ENCODE measurements around the gene HBEGF. TPM values are rescaled to one million over a fixed set of nuclear protein-coding genes. Genes with fewer than 3 reads are reported as not detected.

The HBEGF gene
- total RNA-seq, 1 experiment from 2014 or later, result 12.3 TPM

DNA sequence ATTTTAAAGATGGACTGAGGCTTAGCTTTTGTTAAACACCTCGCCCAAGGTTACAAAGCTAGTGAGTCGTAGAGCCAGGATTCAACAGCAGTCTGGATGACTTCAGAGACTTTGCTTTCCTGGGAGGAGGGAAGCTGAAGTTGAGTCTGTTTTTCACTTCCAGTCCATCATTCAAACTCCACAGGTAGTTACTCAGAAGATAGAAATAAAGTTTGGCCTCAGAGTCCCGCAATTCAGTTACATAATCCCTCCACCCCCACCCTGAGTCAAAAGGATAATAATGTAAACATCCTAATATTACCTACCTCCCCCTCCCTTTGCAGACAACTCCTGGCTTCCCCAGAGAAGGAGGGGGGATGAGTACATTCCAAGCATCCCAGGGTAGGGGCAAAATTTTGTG is 8.1 kb downstream of the HBEGF start:
- Histone ChIP-seq H3K9me2 (ENCODE audit: insufficient read depth) (no peaks in the 10 kb centered on the region), H3K27ac (ENCODE audit: low read depth, low read length) (no peak overlapping the region), H3K36me3 (ENCODE audit: control insufficient read depth in 1 of 2, insufficient read depth in 2 of 2, low read length in 2 of 2) (peaks cover 8 to 20% of the 10 kb centered on the region in 2 experiments; a peak in 2 of 4 replicates), H3K4me3 (replicated peaks in 1 of 2; ENCODE audit: low read depth in 1 of 2, low read length in 2 of 2) (no peak overlapping the region), H3K9me3 (ENCODE audit: control insufficient read depth in 1 of 2, insufficient read depth in 1 of 2, low read depth in 1 of 2, low read length in 2 of 2) (no peaks in the 10 kb centered on the region), H3K27me3 (ENCODE audit: insufficient read depth, low read length) (no peaks in the 10 kb centered on the region), H3K79me2 (ENCODE audit: insufficient read depth, low read length) (no peaks in the 10 kb centered on the region), H3K4me1 (ENCODE audit: control insufficient read depth in 1 of 2, insufficient read depth in 2 of 2, low read length in 2 of 2) (no peaks in the 10 kb centered on the region), H2AFZ (ENCODE audit: low read depth, low read length, poor library complexity, severe bottlenecking) (no peak overlapping the region), H3K9ac (ENCODE audit: low read length) (no peak overlapping the region), H3K4me2 (ENCODE audit: low read length) (no peak overlapping the region), H4K20me1 (ENCODE audit: insufficient read depth) (no peaks in the 10 kb centered on the region)
- POLR2A ChIA-PET, result interaction anchor here (3.6 kb wide), 1 partner anchor 8 kb away, joined by 21 read pairs; the partner anchor contains the start of gene HBEGF
- ATAC-seq, result no peak
- intact Hi-C loops (cut with micrococcal nuclease), result no loop called here
- CTCF ChIA-PET, result interaction anchor here (0.7 kb wide), 1 partner anchor 8 kb away, joined by 3 read pairs; the partner anchor contains the start of gene HBEGF
- TF ChIP-seq POLR2A (IDR thresholded peaks at IDR 0.05; ENCODE audit: borderline replicate concordance, extremely low read depth, insufficient read depth, insufficient read length) (no peak), EZH2phosphoT487 (IDR thresholded peaks at IDR 0.05; ENCODE audit: borderline replicate concordance) (no peak), EGR1 (IDR thresholded peaks at IDR 0.05; ENCODE audit: low read depth) (no peak), TCF7L2 (IDR thresholded peaks at IDR 0.05; ENCODE audit: borderline replicate concordance, extremely low read depth, insufficient read depth, insufficient read length) (no peak), RAD21 (IDR thresholded peaks at IDR 0.05; ENCODE audit: low read depth) (no peak), CEBPB (IDR thresholded peaks at IDR 0.05; ENCODE audit: low read depth) (no peak), ELF1 (IDR thresholded peaks at IDR 0.05; ENCODE audit: borderline replicate concordance, low read depth) (no peak), SIN3A (IDR thresholded peaks at IDR 0.05; ENCODE audit: low read depth) (no peak), SP1 (IDR thresholded peaks at IDR 0.05; ENCODE audit: low read depth) (no peak), CBX3 (IDR thresholded peaks at IDR 0.05; ENCODE audit: low read depth) (no peak), ZNF274 (IDR thresholded peaks at IDR 0.05; ENCODE audit: low read depth, low read length) (no peak), EZH2 (IDR thresholded peaks at IDR 0.05) (no peak), SRF (IDR thresholded peaks at IDR 0.05; ENCODE audit: low read depth) (no peak), FOSL1 (IDR thresholded peaks at IDR 0.05; ENCODE audit: low read depth) (no peak), YY1 (IDR thresholded peaks at IDR 0.05; ENCODE audit: extremely low read depth, insufficient replicate concordance, low read depth, low read length) (no peak)
- TF ChIP-seq, protein P1, sequence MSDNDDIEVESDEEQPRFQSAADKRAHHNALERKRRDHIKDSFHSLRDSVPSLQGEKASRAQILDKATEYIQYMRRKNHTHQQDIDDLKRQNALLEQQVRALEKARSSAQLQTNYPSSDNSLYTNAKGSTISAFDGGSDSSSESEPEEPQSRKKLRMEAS (IDR thresholded peaks at IDR 0.05), result no peak
- TF ChIP-seq, protein P2, sequence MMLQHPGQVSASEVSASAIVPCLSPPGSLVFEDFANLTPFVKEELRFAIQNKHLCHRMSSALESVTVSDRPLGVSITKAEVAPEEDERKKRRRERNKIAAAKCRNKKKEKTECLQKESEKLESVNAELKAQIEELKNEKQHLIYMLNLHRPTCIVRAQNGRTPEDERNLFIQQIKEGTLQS (IDR thresholded peaks at IDR 0.05), result no peak
- TF ChIP-seq, protein P3, sequence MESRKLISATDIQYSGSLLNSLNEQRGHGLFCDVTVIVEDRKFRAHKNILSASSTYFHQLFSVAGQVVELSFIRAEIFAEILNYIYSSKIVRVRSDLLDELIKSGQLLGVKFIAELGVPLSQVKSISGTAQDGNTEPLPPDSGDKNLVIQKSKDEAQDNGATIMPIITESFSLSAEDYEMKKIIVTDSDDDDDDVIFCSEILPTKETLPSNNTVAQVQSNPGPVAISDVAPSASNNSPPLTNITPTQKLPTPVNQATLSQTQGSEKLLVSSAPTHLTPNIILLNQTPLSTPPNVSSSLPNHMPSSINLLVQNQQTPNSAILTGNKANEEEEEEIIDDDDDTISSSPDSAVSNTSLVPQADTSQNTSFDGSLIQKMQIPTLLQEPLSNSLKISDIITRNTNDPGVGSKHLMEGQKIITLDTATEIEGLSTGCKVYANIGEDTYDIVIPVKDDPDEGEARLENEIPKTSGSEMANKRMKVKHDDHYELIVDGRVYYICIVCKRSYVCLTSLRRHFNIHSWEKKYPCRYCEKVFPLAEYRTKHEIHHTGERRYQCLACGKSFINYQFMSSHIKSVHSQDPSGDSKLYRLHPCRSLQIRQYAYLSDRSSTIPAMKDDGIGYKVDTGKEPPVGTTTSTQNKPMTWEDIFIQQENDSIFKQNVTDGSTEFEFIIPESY (IDR thresholded peaks at IDR 0.05; ENCODE audit: extremely low read depth, insufficient replicate concordance, low read length), result no peak
- TF ChIP-seq, protein P4, sequence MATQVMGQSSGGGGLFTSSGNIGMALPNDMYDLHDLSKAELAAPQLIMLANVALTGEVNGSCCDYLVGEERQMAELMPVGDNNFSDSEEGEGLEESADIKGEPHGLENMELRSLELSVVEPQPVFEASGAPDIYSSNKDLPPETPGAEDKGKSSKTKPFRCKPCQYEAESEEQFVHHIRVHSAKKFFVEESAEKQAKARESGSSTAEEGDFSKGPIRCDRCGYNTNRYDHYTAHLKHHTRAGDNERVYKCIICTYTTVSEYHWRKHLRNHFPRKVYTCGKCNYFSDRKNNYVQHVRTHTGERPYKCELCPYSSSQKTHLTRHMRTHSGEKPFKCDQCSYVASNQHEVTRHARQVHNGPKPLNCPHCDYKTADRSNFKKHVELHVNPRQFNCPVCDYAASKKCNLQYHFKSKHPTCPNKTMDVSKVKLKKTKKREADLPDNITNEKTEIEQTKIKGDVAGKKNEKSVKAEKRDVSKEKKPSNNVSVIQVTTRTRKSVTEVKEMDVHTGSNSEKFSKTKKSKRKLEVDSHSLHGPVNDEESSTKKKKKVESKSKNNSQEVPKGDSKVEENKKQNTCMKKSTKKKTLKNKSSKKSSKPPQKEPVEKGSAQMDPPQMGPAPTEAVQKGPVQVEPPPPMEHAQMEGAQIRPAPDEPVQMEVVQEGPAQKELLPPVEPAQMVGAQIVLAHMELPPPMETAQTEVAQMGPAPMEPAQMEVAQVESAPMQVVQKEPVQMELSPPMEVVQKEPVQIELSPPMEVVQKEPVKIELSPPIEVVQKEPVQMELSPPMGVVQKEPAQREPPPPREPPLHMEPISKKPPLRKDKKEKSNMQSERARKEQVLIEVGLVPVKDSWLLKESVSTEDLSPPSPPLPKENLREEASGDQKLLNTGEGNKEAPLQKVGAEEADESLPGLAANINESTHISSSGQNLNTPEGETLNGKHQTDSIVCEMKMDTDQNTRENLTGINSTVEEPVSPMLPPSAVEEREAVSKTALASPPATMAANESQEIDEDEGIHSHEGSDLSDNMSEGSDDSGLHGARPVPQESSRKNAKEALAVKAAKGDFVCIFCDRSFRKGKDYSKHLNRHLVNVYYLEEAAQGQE (IDR thresholded peaks at IDR 0.05; ENCODE audit: low read depth), result no peak
- RAD21 ChIA-PET (ENCODE audit: low non-redundant PET in 1 of 2, low total read pairs in 2 of 2, uncharacterized antibody in 2 of 2, unreplicated experiment in 2 of 2), result no interaction called here
- BruUV-seq (replicated peaks), result no TSS peak
- no peak for DNase-seq (ENCODE audit: low read depth, low spot score)
